ENCODE measurements around the gene SOX6.

The SOX6 gene

GRCh38 chr11:16012125-16012751 lies 344.1 kb downstream of the SOX6 start:
- no peak overlapping the region for H3K4me3 Mint-ChIP-seq
- no peaks in the 10 kb centered on the region for H3K4me1 Mint-ChIP-seq (ENCODE audit: low read depth)
- H3K9me3 Mint-ChIP-seq = no peaks in the 10 kb centered on the region
- DNase-seq (ENCODE audit: low spot score) = no peak
- no peaks in the 10 kb centered on the region for H3K27me3 Mint-ChIP-seq (ENCODE audit: low read depth)
- H3K36me3 Mint-ChIP-seq (ENCODE audit: low read depth) = no peaks in the 10 kb centered on the region
- H3K27ac Mint-ChIP-seq = no peak overlapping the region

- DNase-seq (ENCODE audit: low spot score) = no peak
- Mint-ChIP-seq H3K27ac (no peak overlapping the region), H3K4me3 (no peak overlapping the region), H3K4me1 (ENCODE audit: low read depth) (no peaks in the 10 kb centered on the region), H3K36me3 (ENCODE audit: low read depth) (no peaks in the 10 kb centered on the region), H3K27me3 (ENCODE audit: low read depth) (no peaks in the 10 kb centered on the region), H3K9me3 (no peaks in the 10 kb centered on the region)
Measured at GRCh38 chr11:16011396-16011795, 344.9 kb downstream of the SOX6 start.

- no peak for DNase-seq (ENCODE audit: low spot score)
- H3K27ac Mint-ChIP-seq = no peak overlapping the region
- H3K4me3 Mint-ChIP-seq = no peak overlapping the region
- no peaks in the 10 kb centered on the region for H3K4me1 Mint-ChIP-seq (ENCODE audit: low read depth)
- H3K9me3 Mint-ChIP-seq = no peaks in the 10 kb centered on the region
- H3K27me3 Mint-ChIP-seq (ENCODE audit: low read depth) = no peaks in the 10 kb centered on the region
- H3K36me3 Mint-ChIP-seq (ENCODE audit: low read depth) = no peaks in the 10 kb centered on the region
Measured at GRCh38 chr11:16009021-16009420, 347.3 kb downstream of the SOX6 start.

GRCh38 chr11:16007514-16007913 lies 348.8 kb downstream of the SOX6 start:
- H3K4me3 Mint-ChIP-seq = no peak overlapping the region
- no peak for DNase-seq (ENCODE audit: low spot score)
- no peaks in the 10 kb centered on the region for H3K36me3 Mint-ChIP-seq (ENCODE audit: low read depth)
- no peaks in the 10 kb centered on the region for H3K27me3 Mint-ChIP-seq (ENCODE audit: low read depth)
- H3K9me3 Mint-ChIP-seq = no peaks in the 10 kb centered on the region
- H3K4me1 Mint-ChIP-seq (ENCODE audit: low read depth) = no peaks in the 10 kb centered on the region
- no peak overlapping the region for H3K27ac Mint-ChIP-seq

DNA sequence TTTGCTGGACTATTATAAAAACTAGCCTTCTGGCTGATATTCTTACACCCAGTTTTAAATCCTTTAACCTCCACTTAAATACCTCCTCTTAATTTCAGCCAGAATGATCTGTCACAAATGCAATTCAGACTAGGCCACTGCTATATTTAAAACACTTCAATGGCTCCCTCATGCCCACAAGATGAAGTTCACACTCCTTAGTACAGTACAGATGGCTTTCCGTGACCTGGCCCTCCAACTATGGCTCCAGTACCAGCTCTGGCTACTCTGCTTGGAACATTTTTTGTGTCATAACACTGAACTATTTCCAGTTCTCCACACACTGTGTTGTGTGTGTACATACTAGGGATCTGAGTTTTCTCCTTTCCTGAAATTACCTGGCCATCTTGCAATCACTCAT lies 353.4 kb downstream of the SOX6 start:
- H3K9me3 Mint-ChIP-seq = no peaks in the 10 kb centered on the region
- no peaks in the 10 kb centered on the region for H3K27me3 Mint-ChIP-seq (ENCODE audit: low read depth)
- H3K36me3 Mint-ChIP-seq (ENCODE audit: low read depth) = no peaks in the 10 kb centered on the region
- peaks cover 2% of the 10 kb centered on the region for H3K4me1 Mint-ChIP-seq (ENCODE audit: low read depth)
- no peak overlapping the region for H3K4me3 Mint-ChIP-seq
- H3K27ac Mint-ChIP-seq = no peak overlapping the region
- no peak for DNase-seq (ENCODE audit: low spot score)

GRCh38 chr11:16001899-16002426 lies 354.4 kb downstream of the SOX6 start:
- H3K36me3 Mint-ChIP-seq (ENCODE audit: low read depth) = no peaks in the 10 kb centered on the region
- no peaks in the 10 kb centered on the region for H3K27me3 Mint-ChIP-seq (ENCODE audit: low read depth)
- H3K27ac Mint-ChIP-seq = no peak overlapping the region
- no peaks in the 10 kb centered on the region for H3K9me3 Mint-ChIP-seq
- peaks cover 2% of the 10 kb centered on the region for H3K4me1 Mint-ChIP-seq (ENCODE audit: low read depth)
- DNase-seq (ENCODE audit: low spot score) = no peak
- peak overlapping the region; percentile 25 for H3K4me3 Mint-ChIP-seq

DNA sequence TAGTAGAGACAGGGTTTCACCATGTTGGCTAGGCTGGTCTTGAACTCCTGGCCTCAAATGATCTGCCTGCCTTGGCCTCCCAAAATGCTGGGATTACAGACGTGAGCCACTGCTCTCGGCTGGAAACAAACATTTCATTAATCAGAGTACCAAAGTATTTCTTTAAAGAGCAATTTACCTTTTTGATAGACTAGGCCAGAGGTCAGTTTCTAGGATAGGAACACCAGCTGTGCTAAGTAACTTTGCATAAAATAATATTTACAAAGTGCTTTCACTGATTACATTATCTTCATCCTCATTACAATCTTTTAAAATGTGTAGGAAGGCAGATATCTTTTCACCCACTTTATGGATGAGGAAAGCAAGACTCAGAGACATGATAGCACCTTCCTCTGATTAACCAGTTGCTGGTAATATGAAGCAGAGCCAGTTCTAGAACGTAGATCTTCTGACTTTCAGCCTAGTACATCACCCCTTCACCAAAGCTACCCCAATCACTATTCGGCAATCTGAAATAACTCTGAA lies 355.2 kb downstream of the SOX6 start:
- Mint-ChIP-seq H3K27me3 (ENCODE audit: low read depth) (no peaks in the 10 kb centered on the region), H3K9me3 (no peaks in the 10 kb centered on the region), H3K4me3 (no peak overlapping the region), H3K27ac (no peak overlapping the region), H3K4me1 (ENCODE audit: low read depth) (peaks cover 2% of the 10 kb centered on the region), H3K36me3 (ENCODE audit: low read depth) (no peaks in the 10 kb centered on the region)
- no peak for DNase-seq (ENCODE audit: low spot score)

- no peak for DNase-seq (ENCODE audit: low spot score)
- H3K27ac Mint-ChIP-seq = no peak overlapping the region
Measured at GRCh38 chr11:16000065-16000464, 356.3 kb downstream of the SOX6 start.

GRCh38 chr11:15993345-15993744 lies 363.0 kb downstream of the SOX6 start:
- Mint-ChIP-seq H3K27ac (no peak overlapping the region), H3K27me3 (ENCODE audit: low read depth) (no peaks in the 10 kb centered on the region), H3K9me3 (no peaks in the 10 kb centered on the region), H3K4me1 (ENCODE audit: low read depth) (no peaks in the 10 kb centered on the region), H3K4me3 (no peak overlapping the region), H3K36me3 (ENCODE audit: low read depth) (no peaks in the 10 kb centered on the region)
- no peak for DNase-seq (ENCODE audit: low spot score)

More at GRCh38 chr11:16000065-16000464, 356.3 kb downstream of the SOX6 start:
- Mint-ChIP-seq H3K9me3 (no peaks in the 10 kb centered on the region), H3K4me3 (no peak overlapping the region), H3K4me1 (ENCODE audit: low read depth) (peaks cover 2% of the 10 kb centered on the region), H3K27me3 (ENCODE audit: low read depth) (no peaks in the 10 kb centered on the region), H3K36me3 (ENCODE audit: low read depth) (no peaks in the 10 kb centered on the region)

- H3K9me3 Mint-ChIP-seq = no peaks in the 10 kb centered on the region
- H3K4me3 Mint-ChIP-seq = no peak overlapping the region
- H3K27ac Mint-ChIP-seq = no peak overlapping the region
- H3K27me3 Mint-ChIP-seq (ENCODE audit: low read depth) = no peaks in the 10 kb centered on the region
- DNase-seq (ENCODE audit: low spot score) = no peak
- no peaks in the 10 kb centered on the region for H3K36me3 Mint-ChIP-seq (ENCODE audit: low read depth)
- H3K4me1 Mint-ChIP-seq (ENCODE audit: low read depth) = no peaks in the 10 kb centered on the region
Measured at GRCh38 chr11:15991215-15991614, 365.1 kb downstream of the SOX6 start.

DNA sequence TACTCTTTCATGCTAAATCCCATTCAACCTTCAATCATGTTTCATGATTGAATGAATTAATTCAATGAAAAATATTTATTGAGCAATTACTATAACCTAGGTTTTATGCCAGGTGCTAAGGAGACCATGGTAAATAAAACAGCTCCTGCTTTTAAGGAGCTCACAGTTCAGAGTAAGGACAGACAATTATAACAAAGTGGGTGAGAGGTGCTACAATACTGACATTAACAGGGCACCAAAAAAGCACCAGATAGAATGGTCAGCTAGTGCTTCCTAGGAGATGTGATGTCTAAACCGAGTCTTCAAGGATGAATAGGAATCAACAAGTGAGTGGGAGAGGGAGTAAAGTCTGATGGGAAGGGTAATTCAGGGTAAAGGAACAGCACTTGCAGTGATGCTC lies 366.7 kb downstream of the SOX6 start:
- no peaks in the 10 kb centered on the region for H3K9me3 Mint-ChIP-seq
- H3K4me3 Mint-ChIP-seq = no peak overlapping the region
- no peaks in the 10 kb centered on the region for H3K36me3 Mint-ChIP-seq (ENCODE audit: low read depth)
- no peaks in the 10 kb centered on the region for H3K4me1 Mint-ChIP-seq (ENCODE audit: low read depth)
- no peak overlapping the region for H3K27ac Mint-ChIP-seq
- no peaks in the 10 kb centered on the region for H3K27me3 Mint-ChIP-seq (ENCODE audit: low read depth)
- no peak for DNase-seq (ENCODE audit: low spot score)

DNA sequence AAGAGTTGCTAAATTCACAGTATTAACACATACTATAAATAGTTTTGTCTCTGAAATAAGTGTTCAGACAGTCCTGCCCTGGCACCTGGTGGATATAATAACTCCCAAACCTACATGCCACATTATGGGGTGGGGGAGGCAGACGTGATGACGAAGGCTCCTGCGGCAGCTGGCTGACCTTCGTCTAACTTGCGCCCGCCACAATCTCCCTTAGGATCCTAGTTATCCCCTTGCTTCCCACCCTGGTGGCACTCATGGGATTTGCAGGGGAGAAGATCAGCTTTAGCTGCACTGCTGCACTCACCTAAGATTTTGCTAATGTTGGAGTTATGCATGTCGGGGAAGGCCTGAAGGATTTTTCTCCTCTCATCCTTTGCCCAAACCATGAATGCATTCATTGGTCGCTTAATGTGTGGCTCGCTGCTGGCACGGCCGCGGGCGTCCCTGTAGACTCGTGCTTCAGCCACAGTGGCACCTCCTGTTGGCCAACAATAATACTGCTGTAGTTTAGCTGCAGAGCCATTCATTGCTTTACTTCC lies 367.6 kb downstream of the SOX6 start:
- no peaks in the 10 kb centered on the region for H3K4me1 Mint-ChIP-seq (ENCODE audit: low read depth)
- H3K27me3 Mint-ChIP-seq (ENCODE audit: low read depth) = no peaks in the 10 kb centered on the region
- no peak for DNase-seq (ENCODE audit: low spot score)
- no peak overlapping the region for H3K27ac Mint-ChIP-seq
- H3K9me3 Mint-ChIP-seq = no peaks in the 10 kb centered on the region
- H3K4me3 Mint-ChIP-seq = no peak overlapping the region
- H3K36me3 Mint-ChIP-seq (ENCODE audit: low read depth) = no peaks in the 10 kb centered on the region

- H3K4me1 Mint-ChIP-seq (ENCODE audit: low read depth) = no peaks in the 10 kb centered on the region
- H3K9me3 Mint-ChIP-seq = no peaks in the 10 kb centered on the region
- H3K27me3 Mint-ChIP-seq (ENCODE audit: low read depth) = no peaks in the 10 kb centered on the region
- H3K27ac Mint-ChIP-seq = no peak overlapping the region
- no peak for DNase-seq (ENCODE audit: low spot score)
- H3K36me3 Mint-ChIP-seq (ENCODE audit: low read depth) = no peaks in the 10 kb centered on the region
- no peak overlapping the region for H3K4me3 Mint-ChIP-seq
Measured at GRCh38 chr11:15988016-15988550, 368.3 kb downstream of the SOX6 start.

GRCh38 chr11:15987046-15987445 lies 369.3 kb downstream of the SOX6 start:
- no peaks in the 10 kb centered on the region for H3K4me1 Mint-ChIP-seq (ENCODE audit: low read depth)
- no peaks in the 10 kb centered on the region for H3K36me3 Mint-ChIP-seq (ENCODE audit: low read depth)

DNA sequence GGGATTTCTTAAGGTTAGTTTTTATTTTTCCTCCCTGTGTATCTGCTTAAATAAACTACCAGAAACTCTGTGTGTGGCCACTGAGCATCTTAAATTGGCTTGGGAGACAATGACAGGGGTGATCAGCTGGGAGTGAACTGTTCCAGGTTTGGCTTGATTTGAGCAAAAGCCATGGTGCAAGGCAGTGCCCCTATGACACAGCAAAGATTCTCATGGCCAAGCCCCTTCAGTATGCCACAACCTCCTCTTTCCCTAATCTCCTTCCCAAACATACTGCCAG lies 370.5 kb downstream of the SOX6 start:
- Mint-ChIP-seq H3K4me3 (no peak overlapping the region), H3K9me3 (no peaks in the 10 kb centered on the region), H3K36me3 (ENCODE audit: low read depth) (no peaks in the 10 kb centered on the region)

More at GRCh38 chr11:15987046-15987445, 369.3 kb downstream of the SOX6 start:
- Mint-ChIP-seq H3K27ac (no peak overlapping the region), H3K27me3 (ENCODE audit: low read depth) (no peaks in the 10 kb centered on the region), H3K9me3 (no peaks in the 10 kb centered on the region), H3K4me3 (no peak overlapping the region)
- no peak for DNase-seq (ENCODE audit: low spot score)

More for the DNA sequence above, 370.5 kb downstream of the SOX6 start:
- no peaks in the 10 kb centered on the region for H3K4me1 Mint-ChIP-seq (ENCODE audit: low read depth)
- DNase-seq (ENCODE audit: low spot score) = no peak
- no peak overlapping the region for H3K27ac Mint-ChIP-seq
- H3K27me3 Mint-ChIP-seq (ENCODE audit: low read depth) = no peaks in the 10 kb centered on the region

Data from T-helper 2 cell treated with Interferon-gamma antibody and Interleukin-4, amounts not matched to agents 5 μg/mL and 100 μg/mL, for 36 hours (primary cell).